Measurements from ENCODE around the gene KIAA0753. TPM values are rescaled to one million over a fixed set of nuclear protein-coding genes. Genes with fewer than 3 reads are reported as not detected.
A peak's percentile ranks its signal among the peaks of the same experiment; 100 is the strongest.

Gene KIAA0753
- total and polyA plus RNA-seq, 8 donors: 3.8 to 138 (median 17.6) TPM

GRCh38 chr17:6684460-6684783 is 43.9 kb upstream of the KIAA0753 start:
- no peak for DNase-seq
- Histone ChIP-seq H3K36me3 (no peaks in the 10 kb centered on the region), H3K27me3 (peaks cover 0 to 50% (median 0%) of the 10 kb centered on the region in 3 donors), H3K4me3 (no peak overlapping the region), H3K9me3 (no peaks in the 10 kb centered on the region), H3K27ac (no peak overlapping the region), H3K4me1 (peaks cover 10 to 16% (median 12%) of the 10 kb centered on the region in 4 donors)
- 65 to 74% (median 67%) methylated on average over 7 of the region's 7 CpGs for WGBS, 5 donors
- intact Hi-C loops (cut with DNase I; ENCODE audit: low total_unique reads): no loop called here
- TF ChIP-seq POLR2AphosphoS5 (IDR thresholded peaks at IDR 0.05) (no peak), EP300 (IDR thresholded peaks at IDR 0.05) (no peak), POLR2A (IDR thresholded peaks at IDR 0.05) (no peak)
- TF ChIP-seq, protein P1, sequence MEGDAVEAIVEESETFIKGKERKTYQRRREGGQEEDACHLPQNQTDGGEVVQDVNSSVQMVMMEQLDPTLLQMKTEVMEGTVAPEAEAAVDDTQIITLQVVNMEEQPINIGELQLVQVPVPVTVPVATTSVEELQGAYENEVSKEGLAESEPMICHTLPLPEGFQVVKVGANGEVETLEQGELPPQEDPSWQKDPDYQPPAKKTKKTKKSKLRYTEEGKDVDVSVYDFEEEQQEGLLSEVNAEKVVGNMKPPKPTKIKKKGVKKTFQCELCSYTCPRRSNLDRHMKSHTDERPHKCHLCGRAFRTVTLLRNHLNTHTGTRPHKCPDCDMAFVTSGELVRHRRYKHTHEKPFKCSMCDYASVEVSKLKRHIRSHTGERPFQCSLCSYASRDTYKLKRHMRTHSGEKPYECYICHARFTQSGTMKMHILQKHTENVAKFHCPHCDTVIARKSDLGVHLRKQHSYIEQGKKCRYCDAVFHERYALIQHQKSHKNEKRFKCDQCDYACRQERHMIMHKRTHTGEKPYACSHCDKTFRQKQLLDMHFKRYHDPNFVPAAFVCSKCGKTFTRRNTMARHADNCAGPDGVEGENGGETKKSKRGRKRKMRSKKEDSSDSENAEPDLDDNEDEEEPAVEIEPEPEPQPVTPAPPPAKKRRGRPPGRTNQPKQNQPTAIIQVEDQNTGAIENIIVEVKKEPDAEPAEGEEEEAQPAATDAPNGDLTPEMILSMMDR (IDR thresholded peaks at IDR 0.05): no peak

GRCh38 chr17:6683730-6684459 is 43.4 kb upstream of the KIAA0753 start:
- Histone ChIP-seq H3K27me3 (peaks cover 0 to 53% (median 0%) of the 10 kb centered on the region in 3 donors), H3K36me3 (no peaks in the 10 kb centered on the region), H3K27ac (no peak overlapping the region), H3K4me3 (no peak overlapping the region), H3K9me3 (no peaks in the 10 kb centered on the region), H3K4me1 (peaks cover 10 to 16% (median 12%) of the 10 kb centered on the region in 4 donors)
- WGBS, 5 donors: 85 to 92% (median 85%) methylated on average over 3 of the region's 3 CpGs
- DNase-seq: no peak
- no peak for TF ChIP-seq EP300 (IDR thresholded peaks at IDR 0.05)
- intact Hi-C loops (cut with DNase I; ENCODE audit: low total_unique reads): no loop called here

GRCh38 chr17:6683081-6683684 is 42.7 kb upstream of the KIAA0753 start:
- TF ChIP-seq POLR2A (IDR thresholded peaks at IDR 0.05) (no peak), POLR2AphosphoS5 (IDR thresholded peaks at IDR 0.05) (no peak), EP300 (IDR thresholded peaks at IDR 0.05) (no peak)
- TF ChIP-seq, protein P1 (IDR thresholded peaks at IDR 0.05): no peak
- Histone ChIP-seq H3K27ac (no peak overlapping the region), H3K4me1 (peaks cover 10 to 16% (median 12%) of the 10 kb centered on the region in 4 donors), H3K4me3 (no peak overlapping the region), H3K27me3 (peaks cover 0 to 58% (median 3%) of the 10 kb centered on the region in 3 donors), H3K36me3 (no peaks in the 10 kb centered on the region), H3K9me3 (no peaks in the 10 kb centered on the region)
- intact Hi-C loops (cut with DNase I; ENCODE audit: low total_unique reads): no loop called here
- WGBS, 5 donors: 25 to 60% (median 51%) methylated on average over 3 of the region's 3 CpGs
- DNase-seq: peak; percentile 69 to 79

GRCh38 chr17:6682339-6682738 is 41.8 kb upstream of the KIAA0753 start:
- Histone ChIP-seq H3K27me3 (peaks cover 0 to 63% (median 3%) of the 10 kb centered on the region in 3 donors), H3K4me1 (peaks cover 10 to 20% (median 16%) of the 10 kb centered on the region in 4 donors), H3K36me3 (no peaks in the 10 kb centered on the region), H3K4me3 (no peak overlapping the region), H3K27ac (no peak overlapping the region), H3K9me3 (no peaks in the 10 kb centered on the region)
- no peak for TF ChIP-seq POLR2A (IDR thresholded peaks at IDR 0.05)
- TF ChIP-seq, protein P1 (IDR thresholded peaks at IDR 0.05): no peak
- TF ChIP-seq EP300 (IDR thresholded peaks at IDR 0.05): no peak
- no peak for TF ChIP-seq POLR2AphosphoS5 (IDR thresholded peaks at IDR 0.05)
- intact Hi-C loops (cut with DNase I; ENCODE audit: low total_unique reads): no loop called here
- 88 to 97% (median 90%) methylated on average over 4 of the region's 4 CpGs for WGBS, 5 donors
- no peak for DNase-seq

GRCh38 chr17:6681671-6682070 is 41.2 kb upstream of the KIAA0753 start:
- intact Hi-C loops (cut with DNase I; ENCODE audit: low total_unique reads): no loop called here
- peaks cover 10 to 27% (median 23%) of the 10 kb centered on the region in 4 donors for H3K4me1 ChIP-seq
- H3K4me3 ChIP-seq: no peak overlapping the region
- H3K9me3 ChIP-seq: no peaks in the 10 kb centered on the region
- H3K27ac ChIP-seq: no peak overlapping the region
- 68 to 86% (median 79%) methylated on average over 5 of the region's 5 CpGs for WGBS, 5 donors
- peaks cover 0 to 63% (median 3%) of the 10 kb centered on the region in 3 donors for H3K27me3 ChIP-seq
- no peaks in the 10 kb centered on the region for H3K36me3 ChIP-seq
- TF ChIP-seq POLR2AphosphoS5 (IDR thresholded peaks at IDR 0.05) (no peak), EP300 (IDR thresholded peaks at IDR 0.05) (no peak), POLR2A (IDR thresholded peaks at IDR 0.05) (no peak)
- TF ChIP-seq, protein P1 (IDR thresholded peaks at IDR 0.05): no peak
- DNase-seq: no peak
